Measurements from ENCODE around the gene MAL.

GRCh38 chr2:95015261-95015912 lies 10.1 kb upstream of the MAL start:
- TF ChIP-seq EZH2 (IDR thresholded peaks at IDR 0.05; ENCODE audit: low read length, unreplicated experiment) (no peak), CTCF (conservative IDR thresholded peaks at IDR 0.05; ENCODE audit: low read depth, low read length) (no peak), EZH2phosphoT487 (IDR thresholded peaks at IDR 0.05; ENCODE audit: borderline replicate concordance, low read length) (no peak)
